ENCODE results near the gene SWAP70. TPM values are rescaled to one million over a fixed set of nuclear protein-coding genes. Genes with fewer than 3 reads are reported as not detected.

Gene SWAP70
- total and polyA plus RNA-seq, 2 experiments from 2014 or later: 30.3 to 33.3 TPM

DNA sequence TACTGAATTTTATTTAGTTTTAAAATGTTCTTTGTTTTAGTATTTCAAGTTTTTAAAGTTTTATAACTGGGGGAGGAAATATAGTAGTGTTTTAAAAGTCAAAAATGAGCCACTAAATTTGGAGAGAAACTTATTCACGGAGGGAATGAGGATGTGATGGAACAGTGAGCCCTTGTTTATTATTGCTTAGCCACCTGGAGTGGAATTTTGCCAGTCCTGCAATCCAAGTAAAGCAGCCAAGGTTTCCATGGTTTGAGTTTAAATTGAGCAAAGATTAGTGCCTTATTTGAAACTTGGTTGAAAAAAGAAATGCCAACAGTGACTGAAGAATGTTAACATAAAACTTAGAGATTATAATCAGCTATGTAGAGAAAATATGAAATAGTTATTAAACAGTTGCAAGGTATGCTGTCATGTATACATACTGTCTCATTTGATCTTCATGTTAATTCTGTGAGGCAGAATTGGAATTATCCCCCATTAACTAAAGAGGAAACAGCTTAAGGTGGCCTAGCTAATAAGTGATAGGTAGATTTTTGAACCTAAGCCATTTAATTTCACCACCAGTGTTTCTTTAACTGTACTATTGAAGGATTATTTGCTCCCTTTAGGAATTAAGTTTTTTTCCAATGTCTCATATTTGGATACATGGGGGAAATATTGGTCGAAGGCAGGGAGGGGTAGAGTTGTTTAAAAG is 36.4 kb downstream of the SWAP70 start (continued):
- no peak for TF ChIP-seq POLR2AphosphoS5 (IDR thresholded peaks at IDR 0.05; ENCODE audit: low read depth)
- no peak for TF ChIP-seq NANOG (IDR thresholded peaks at IDR 0.05; ENCODE audit: borderline replicate concordance)
- TF ChIP-seq, protein P1, sequence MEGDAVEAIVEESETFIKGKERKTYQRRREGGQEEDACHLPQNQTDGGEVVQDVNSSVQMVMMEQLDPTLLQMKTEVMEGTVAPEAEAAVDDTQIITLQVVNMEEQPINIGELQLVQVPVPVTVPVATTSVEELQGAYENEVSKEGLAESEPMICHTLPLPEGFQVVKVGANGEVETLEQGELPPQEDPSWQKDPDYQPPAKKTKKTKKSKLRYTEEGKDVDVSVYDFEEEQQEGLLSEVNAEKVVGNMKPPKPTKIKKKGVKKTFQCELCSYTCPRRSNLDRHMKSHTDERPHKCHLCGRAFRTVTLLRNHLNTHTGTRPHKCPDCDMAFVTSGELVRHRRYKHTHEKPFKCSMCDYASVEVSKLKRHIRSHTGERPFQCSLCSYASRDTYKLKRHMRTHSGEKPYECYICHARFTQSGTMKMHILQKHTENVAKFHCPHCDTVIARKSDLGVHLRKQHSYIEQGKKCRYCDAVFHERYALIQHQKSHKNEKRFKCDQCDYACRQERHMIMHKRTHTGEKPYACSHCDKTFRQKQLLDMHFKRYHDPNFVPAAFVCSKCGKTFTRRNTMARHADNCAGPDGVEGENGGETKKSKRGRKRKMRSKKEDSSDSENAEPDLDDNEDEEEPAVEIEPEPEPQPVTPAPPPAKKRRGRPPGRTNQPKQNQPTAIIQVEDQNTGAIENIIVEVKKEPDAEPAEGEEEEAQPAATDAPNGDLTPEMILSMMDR (conservative IDR thresholded peaks at IDR 0.05; ENCODE audit: low read depth in 2 of 2): no peak
- TF ChIP-seq EZH2phosphoT487 (IDR thresholded peaks at IDR 0.05; ENCODE audit: unreplicated experiment): no peak
- no peak for TF ChIP-seq EZH2 (IDR thresholded peaks at IDR 0.05; ENCODE audit: low read depth, unreplicated experiment)
- TF ChIP-seq ZNF114 (CRISPR knock-in tag; IDR thresholded peaks at IDR 0.05): no peak
- TF ChIP-seq ZNF331 (CRISPR knock-in tag; IDR thresholded peaks at IDR 0.05; ENCODE audit: low read depth): no peak
- TF ChIP-seq CREB1 (CRISPR knock-in tag; IDR thresholded peaks at IDR 0.05; ENCODE audit: low read depth): no peak
- TF ChIP-seq JUNB (IDR thresholded peaks at IDR 0.05; ENCODE audit: unreplicated experiment): no peak
- TF ChIP-seq, protein P2, sequence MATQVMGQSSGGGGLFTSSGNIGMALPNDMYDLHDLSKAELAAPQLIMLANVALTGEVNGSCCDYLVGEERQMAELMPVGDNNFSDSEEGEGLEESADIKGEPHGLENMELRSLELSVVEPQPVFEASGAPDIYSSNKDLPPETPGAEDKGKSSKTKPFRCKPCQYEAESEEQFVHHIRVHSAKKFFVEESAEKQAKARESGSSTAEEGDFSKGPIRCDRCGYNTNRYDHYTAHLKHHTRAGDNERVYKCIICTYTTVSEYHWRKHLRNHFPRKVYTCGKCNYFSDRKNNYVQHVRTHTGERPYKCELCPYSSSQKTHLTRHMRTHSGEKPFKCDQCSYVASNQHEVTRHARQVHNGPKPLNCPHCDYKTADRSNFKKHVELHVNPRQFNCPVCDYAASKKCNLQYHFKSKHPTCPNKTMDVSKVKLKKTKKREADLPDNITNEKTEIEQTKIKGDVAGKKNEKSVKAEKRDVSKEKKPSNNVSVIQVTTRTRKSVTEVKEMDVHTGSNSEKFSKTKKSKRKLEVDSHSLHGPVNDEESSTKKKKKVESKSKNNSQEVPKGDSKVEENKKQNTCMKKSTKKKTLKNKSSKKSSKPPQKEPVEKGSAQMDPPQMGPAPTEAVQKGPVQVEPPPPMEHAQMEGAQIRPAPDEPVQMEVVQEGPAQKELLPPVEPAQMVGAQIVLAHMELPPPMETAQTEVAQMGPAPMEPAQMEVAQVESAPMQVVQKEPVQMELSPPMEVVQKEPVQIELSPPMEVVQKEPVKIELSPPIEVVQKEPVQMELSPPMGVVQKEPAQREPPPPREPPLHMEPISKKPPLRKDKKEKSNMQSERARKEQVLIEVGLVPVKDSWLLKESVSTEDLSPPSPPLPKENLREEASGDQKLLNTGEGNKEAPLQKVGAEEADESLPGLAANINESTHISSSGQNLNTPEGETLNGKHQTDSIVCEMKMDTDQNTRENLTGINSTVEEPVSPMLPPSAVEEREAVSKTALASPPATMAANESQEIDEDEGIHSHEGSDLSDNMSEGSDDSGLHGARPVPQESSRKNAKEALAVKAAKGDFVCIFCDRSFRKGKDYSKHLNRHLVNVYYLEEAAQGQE (IDR thresholded peaks at IDR 0.05; ENCODE audit: unreplicated experiment): no peak

DNA sequence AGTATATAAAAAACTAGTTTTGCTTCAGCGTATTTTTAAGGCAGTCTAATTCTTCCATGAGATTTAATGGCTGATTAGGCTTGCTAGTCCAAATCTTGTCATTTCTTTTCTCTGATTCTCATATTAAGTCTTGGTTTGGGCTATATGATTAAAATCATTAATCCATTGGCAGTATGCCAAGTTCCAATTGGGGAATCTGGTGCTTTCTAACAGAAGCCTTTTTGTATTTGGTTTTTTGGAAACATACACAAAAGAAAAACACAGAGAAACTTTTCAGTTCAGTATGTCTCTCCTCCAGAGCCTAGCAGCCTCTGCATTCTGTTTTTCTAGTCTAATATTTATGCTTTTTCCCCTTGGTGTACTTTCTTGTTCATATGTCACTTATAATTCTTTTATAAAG is 37.9 kb downstream of the SWAP70 start:
- Mint-ChIP-seq H3K4me3 (no peak overlapping the region), H3K27ac (no peak overlapping the region)
- DNase-seq (ENCODE audit: low spot score): no peak
- no peak for TF ChIP-seq ZNF114 (CRISPR knock-in tag; IDR thresholded peaks at IDR 0.05)
- TF ChIP-seq JUNB (IDR thresholded peaks at IDR 0.05; ENCODE audit: unreplicated experiment): no peak
- TF ChIP-seq, protein P3, sequence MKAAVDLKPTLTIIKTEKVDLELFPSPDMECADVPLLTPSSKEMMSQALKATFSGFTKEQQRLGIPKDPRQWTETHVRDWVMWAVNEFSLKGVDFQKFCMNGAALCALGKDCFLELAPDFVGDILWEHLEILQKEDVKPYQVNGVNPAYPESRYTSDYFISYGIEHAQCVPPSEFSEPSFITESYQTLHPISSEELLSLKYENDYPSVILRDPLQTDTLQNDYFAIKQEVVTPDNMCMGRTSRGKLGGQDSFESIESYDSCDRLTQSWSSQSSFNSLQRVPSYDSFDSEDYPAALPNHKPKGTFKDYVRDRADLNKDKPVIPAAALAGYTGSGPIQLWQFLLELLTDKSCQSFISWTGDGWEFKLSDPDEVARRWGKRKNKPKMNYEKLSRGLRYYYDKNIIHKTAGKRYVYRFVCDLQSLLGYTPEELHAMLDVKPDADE (IDR thresholded peaks at IDR 0.05): no peak
- no peak for TF ChIP-seq STAT1 (IDR thresholded peaks at IDR 0.05; ENCODE audit: unreplicated experiment)
- TF ChIP-seq EZH2phosphoT487 (IDR thresholded peaks at IDR 0.05; ENCODE audit: unreplicated experiment): no peak
- TF ChIP-seq, protein P1 (conservative IDR thresholded peaks at IDR 0.05; ENCODE audit: low read depth in 2 of 2): no peak
- no peak for TF ChIP-seq NANOG (IDR thresholded peaks at IDR 0.05; ENCODE audit: borderline replicate concordance)
- TF ChIP-seq CREB1 (CRISPR knock-in tag; IDR thresholded peaks at IDR 0.05; ENCODE audit: low read depth): no peak
- TF ChIP-seq POLR2AphosphoS5 (IDR thresholded peaks at IDR 0.05; ENCODE audit: low read depth): no peak

More for the DNA sequence above, 37.9 kb downstream of the SWAP70 start:
- Histone ChIP-seq H3K4me2 (no peak overlapping the region), H3K27me3 (ENCODE audit: insufficient read depth) (no peaks in the 10 kb centered on the region), H3K4me1 (ENCODE audit: insufficient read depth) (peaks cover 9% of the 10 kb centered on the region), H4K20me1 (replicated peaks; ENCODE audit: insufficient read depth) (0 out of 2 replicates have a peak, but pooled peaks cover 3% of the 10 kb centered on the region), H3F3A (replicated peaks; ENCODE audit: low read depth) (no peaks in the 10 kb centered on the region), H3K9me2 (ENCODE audit: insufficient read depth) (no peaks in the 10 kb centered on the region), H2AFZ (no peak overlapping the region), H3K27ac (ENCODE audit: low read depth) (no peak overlapping the region), H3K36me3 (ENCODE audit: insufficient read depth) (no peaks in the 10 kb centered on the region), H3K4me3 (no peak overlapping the region), H3K79me2 (replicated peaks; ENCODE audit: insufficient read depth) (peaks cover 25% of the 10 kb centered on the region)
- H3K36me3 Mint-ChIP-seq (ENCODE audit: low read depth): 0 out of 3 replicates have a peak, but pooled peaks cover 2% of the 10 kb centered on the region
- no peaks in the 10 kb centered on the region for H3K27me3 Mint-ChIP-seq (ENCODE audit: insufficient read depth, low read depth, poor library complexity)
- H3K4me1 Mint-ChIP-seq: peaks cover 7% of the 10 kb centered on the region; the same call in 2 of the 3 replicates
- ATAC-seq: no peak
- H3K9me3 Mint-ChIP-seq: no peaks in the 10 kb centered on the region
